ENCODE measurements around the gene LAMP5.

LAMP5 gene

DNA sequence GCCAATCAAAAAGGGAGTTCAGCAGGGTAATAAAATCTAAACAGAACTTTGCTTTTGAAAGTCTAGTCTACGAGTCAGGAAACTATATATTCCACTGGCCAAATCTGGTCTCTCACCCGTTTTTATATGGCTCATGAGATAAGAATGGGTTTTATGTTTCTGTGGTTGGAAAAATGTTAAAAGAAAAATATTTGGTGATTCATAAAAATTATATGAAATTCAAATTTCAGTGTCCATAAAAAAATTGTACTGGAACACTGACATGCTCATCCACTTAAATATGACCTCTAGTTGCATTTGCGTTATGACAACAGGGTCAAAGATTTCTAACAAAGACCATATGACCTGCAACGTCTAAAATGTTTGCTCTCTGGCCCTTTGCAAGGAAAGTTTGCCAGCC is 22.3 kb upstream of the LAMP5 start:
- no peak overlapping the region for H3K4me2 ChIP-seq (ENCODE audit: low read length)

DNA sequence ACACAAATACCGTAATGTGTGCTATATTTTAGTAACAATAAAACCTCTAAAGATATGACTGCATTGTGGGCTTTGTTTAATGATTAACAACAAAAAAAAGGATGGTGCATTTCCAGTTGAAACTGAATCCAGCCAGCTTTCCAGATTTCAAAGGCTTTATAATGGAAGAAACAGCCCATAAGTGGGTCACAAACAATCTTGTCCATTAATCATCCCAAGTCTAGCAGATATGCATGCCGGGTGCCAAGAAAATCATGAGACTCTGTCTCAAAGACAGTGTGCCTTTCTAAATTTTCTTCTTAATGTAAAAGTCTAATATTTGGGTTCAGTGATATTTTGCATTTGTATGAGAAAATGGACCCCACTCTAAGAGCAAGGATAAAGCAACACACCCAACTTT is 20.6 kb upstream of the LAMP5 start:
- no peak overlapping the region for H3K27ac ChIP-seq (ENCODE audit: low read length)
- TF ChIP-seq, protein P1, sequence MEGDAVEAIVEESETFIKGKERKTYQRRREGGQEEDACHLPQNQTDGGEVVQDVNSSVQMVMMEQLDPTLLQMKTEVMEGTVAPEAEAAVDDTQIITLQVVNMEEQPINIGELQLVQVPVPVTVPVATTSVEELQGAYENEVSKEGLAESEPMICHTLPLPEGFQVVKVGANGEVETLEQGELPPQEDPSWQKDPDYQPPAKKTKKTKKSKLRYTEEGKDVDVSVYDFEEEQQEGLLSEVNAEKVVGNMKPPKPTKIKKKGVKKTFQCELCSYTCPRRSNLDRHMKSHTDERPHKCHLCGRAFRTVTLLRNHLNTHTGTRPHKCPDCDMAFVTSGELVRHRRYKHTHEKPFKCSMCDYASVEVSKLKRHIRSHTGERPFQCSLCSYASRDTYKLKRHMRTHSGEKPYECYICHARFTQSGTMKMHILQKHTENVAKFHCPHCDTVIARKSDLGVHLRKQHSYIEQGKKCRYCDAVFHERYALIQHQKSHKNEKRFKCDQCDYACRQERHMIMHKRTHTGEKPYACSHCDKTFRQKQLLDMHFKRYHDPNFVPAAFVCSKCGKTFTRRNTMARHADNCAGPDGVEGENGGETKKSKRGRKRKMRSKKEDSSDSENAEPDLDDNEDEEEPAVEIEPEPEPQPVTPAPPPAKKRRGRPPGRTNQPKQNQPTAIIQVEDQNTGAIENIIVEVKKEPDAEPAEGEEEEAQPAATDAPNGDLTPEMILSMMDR (IDR thresholded peaks at IDR 0.05; ENCODE audit: low read depth, low read length), result no peak
- TF ChIP-seq EZH2phosphoT487 (IDR thresholded peaks at IDR 0.05; ENCODE audit: low read depth), result no peak
- H3K36me3 ChIP-seq (replicated peaks; ENCODE audit: low read depth, low read length), result no peaks in the 10 kb centered on the region
- H3K9ac ChIP-seq (ENCODE audit: low read length), result no peak overlapping the region
- H2AFZ ChIP-seq (ENCODE audit: low read depth, low read length), result no peak overlapping the region
- H3K4me3 ChIP-seq (ENCODE audit: low read length), result no peak overlapping the region
- H3K9me3 ChIP-seq (ENCODE audit: insufficient read depth, low read length), result no peaks in the 10 kb centered on the region; the same call in 1 of the 2 replicates
- H3K4me1 ChIP-seq (ENCODE audit: low read length), result 0 out of 2 replicates have a peak, but pooled peaks cover 4% of the 10 kb centered on the region
- no peaks in the 10 kb centered on the region for H4K20me1 ChIP-seq (ENCODE audit: insufficient read depth, low read length)
- no peaks in the 10 kb centered on the region for H3K79me2 ChIP-seq (ENCODE audit: low read length)
- peaks cover 19% of the 10 kb centered on the region for H3K27me3 ChIP-seq (ENCODE audit: low read depth, low read length)
- H3K4me2 ChIP-seq (ENCODE audit: low read length), result no peak overlapping the region

More for the DNA sequence above, 22.3 kb upstream of the LAMP5 start:
- H3K9ac ChIP-seq (ENCODE audit: low read length), result no peak overlapping the region
- H3K36me3 ChIP-seq (replicated peaks; ENCODE audit: low read depth, low read length), result no peaks in the 10 kb centered on the region
- no peaks in the 10 kb centered on the region for H4K20me1 ChIP-seq (ENCODE audit: insufficient read depth, low read length)
- no peak overlapping the region for H2AFZ ChIP-seq (ENCODE audit: low read depth, low read length)
- H3K79me2 ChIP-seq (ENCODE audit: low read length), result no peaks in the 10 kb centered on the region
- H3K27ac ChIP-seq (ENCODE audit: low read length), result no peak overlapping the region
- 0 out of 2 replicates have a peak, but pooled peaks cover 4% of the 10 kb centered on the region for H3K4me1 ChIP-seq (ENCODE audit: low read length)
- H3K9me3 ChIP-seq (ENCODE audit: insufficient read depth, low read length), result no peaks in the 10 kb centered on the region; the same call in 1 of the 2 replicates
- H3K4me3 ChIP-seq (ENCODE audit: low read length), result no peak overlapping the region
- H3K27me3 ChIP-seq (ENCODE audit: low read depth, low read length), result peaks cover 19% of the 10 kb centered on the region
- TF ChIP-seq, protein P1 (IDR thresholded peaks at IDR 0.05; ENCODE audit: low read depth, low read length), result no peak
- no peak for TF ChIP-seq EZH2phosphoT487 (IDR thresholded peaks at IDR 0.05; ENCODE audit: low read depth)

DNA sequence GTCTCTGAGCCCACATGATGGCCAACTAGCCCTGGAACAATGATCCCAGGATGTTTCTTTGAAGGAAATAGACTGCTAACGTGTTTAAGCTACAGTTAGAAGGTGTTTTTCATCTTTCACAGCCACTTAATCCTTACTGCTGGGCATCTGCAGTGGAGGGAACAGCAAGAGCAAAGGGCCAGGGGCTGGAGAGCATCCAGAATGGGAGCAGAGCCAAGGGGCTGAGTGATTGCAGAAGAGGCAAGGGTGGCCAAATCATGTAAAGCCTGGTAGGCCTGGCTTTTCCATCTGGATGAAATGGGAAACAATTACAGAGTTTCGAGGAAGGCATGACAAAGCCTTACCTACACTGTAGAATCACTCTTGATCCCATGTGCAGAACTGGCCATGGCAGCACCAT is 18.7 kb upstream of the LAMP5 start:
- Histone ChIP-seq H2AFZ (ENCODE audit: low read depth, low read length) (no peak overlapping the region), H3K4me2 (ENCODE audit: low read length) (no peak overlapping the region), H3K36me3 (replicated peaks; ENCODE audit: low read depth, low read length) (no peaks in the 10 kb centered on the region), H3K4me3 (ENCODE audit: low read length) (no peak overlapping the region), H3K27ac (ENCODE audit: low read length) (no peak overlapping the region), H3K27me3 (ENCODE audit: low read depth, low read length) (peaks cover 6% of the 10 kb centered on the region; the same call in 1 of the 2 replicates), H3K79me2 (ENCODE audit: low read length) (no peaks in the 10 kb centered on the region), H3K9ac (ENCODE audit: low read length) (no peak overlapping the region), H3K4me1 (ENCODE audit: low read length) (peaks cover 7% of the 10 kb centered on the region), H4K20me1 (ENCODE audit: insufficient read depth, low read length) (no peaks in the 10 kb centered on the region), H3K9me3 (ENCODE audit: insufficient read depth, low read length) (no peaks in the 10 kb centered on the region)
- no peak for TF ChIP-seq EZH2phosphoT487 (IDR thresholded peaks at IDR 0.05; ENCODE audit: low read depth)
- TF ChIP-seq, protein P1 (IDR thresholded peaks at IDR 0.05; ENCODE audit: low read depth, low read length), result no peak

GRCh38 chr20:9496155-9496554 is 18.2 kb upstream of the LAMP5 start:
- H3K36me3 ChIP-seq (replicated peaks; ENCODE audit: low read depth, low read length), result no peaks in the 10 kb centered on the region
- H3K4me2 ChIP-seq (ENCODE audit: low read length), result no peak overlapping the region
- no peak overlapping the region for H3K4me3 ChIP-seq (ENCODE audit: low read length)
- H3K4me1 ChIP-seq (ENCODE audit: low read length), result peaks cover 7% of the 10 kb centered on the region
- TF ChIP-seq, protein P1 (IDR thresholded peaks at IDR 0.05; ENCODE audit: low read depth, low read length), result no peak
- TF ChIP-seq EZH2phosphoT487 (IDR thresholded peaks at IDR 0.05; ENCODE audit: low read depth), result no peak
- no peak overlapping the region for H2AFZ ChIP-seq (ENCODE audit: low read depth, low read length)
- no peaks in the 10 kb centered on the region for H3K79me2 ChIP-seq (ENCODE audit: low read length)
- H3K27me3 ChIP-seq (ENCODE audit: low read depth, low read length), result peaks cover 9% of the 10 kb centered on the region
- H3K9ac ChIP-seq (ENCODE audit: low read length), result no peak overlapping the region
- no peaks in the 10 kb centered on the region for H3K9me3 ChIP-seq (ENCODE audit: insufficient read depth, low read length)
- no peak overlapping the region for H3K27ac ChIP-seq (ENCODE audit: low read length)
- H4K20me1 ChIP-seq (ENCODE audit: insufficient read depth, low read length), result no peaks in the 10 kb centered on the region

Measured in OCI-LY3 (cell line).